ENCODE measurements around the gene MMP19. TPM values are rescaled to one million over a fixed set of nuclear protein-coding genes. Genes with fewer than 3 reads are reported as not detected.

Gene MMP19, protein sequence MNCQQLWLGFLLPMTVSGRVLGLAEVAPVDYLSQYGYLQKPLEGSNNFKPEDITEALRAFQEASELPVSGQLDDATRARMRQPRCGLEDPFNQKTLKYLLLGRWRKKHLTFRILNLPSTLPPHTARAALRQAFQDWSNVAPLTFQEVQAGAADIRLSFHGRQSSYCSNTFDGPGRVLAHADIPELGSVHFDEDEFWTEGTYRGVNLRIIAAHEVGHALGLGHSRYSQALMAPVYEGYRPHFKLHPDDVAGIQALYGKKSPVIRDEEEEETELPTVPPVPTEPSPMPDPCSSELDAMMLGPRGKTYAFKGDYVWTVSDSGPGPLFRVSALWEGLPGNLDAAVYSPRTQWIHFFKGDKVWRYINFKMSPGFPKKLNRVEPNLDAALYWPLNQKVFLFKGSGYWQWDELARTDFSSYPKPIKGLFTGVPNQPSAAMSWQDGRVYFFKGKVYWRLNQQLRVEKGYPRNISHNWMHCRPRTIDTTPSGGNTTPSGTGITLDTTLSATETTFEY
- 10 to 100 TPM; 13.7 to 24.7 (median 21.4) TPM for total RNA-seq (2021; fragmentation: NEBNext Ultra II Directional; extraction: Animal tissue kit (Norgen Biotek cat#: 25700))
- long read RNA-seq, transcript MMP19-201 (9 exons, 2,229 nt) = major isoform, 7 of 13 reads
- long read RNA-seq, partial matches to known transcripts = 3 of 13 reads
- long read RNA-seq, other reads (novel, unspliced or antisense) = 3 of 13 reads

DNA sequence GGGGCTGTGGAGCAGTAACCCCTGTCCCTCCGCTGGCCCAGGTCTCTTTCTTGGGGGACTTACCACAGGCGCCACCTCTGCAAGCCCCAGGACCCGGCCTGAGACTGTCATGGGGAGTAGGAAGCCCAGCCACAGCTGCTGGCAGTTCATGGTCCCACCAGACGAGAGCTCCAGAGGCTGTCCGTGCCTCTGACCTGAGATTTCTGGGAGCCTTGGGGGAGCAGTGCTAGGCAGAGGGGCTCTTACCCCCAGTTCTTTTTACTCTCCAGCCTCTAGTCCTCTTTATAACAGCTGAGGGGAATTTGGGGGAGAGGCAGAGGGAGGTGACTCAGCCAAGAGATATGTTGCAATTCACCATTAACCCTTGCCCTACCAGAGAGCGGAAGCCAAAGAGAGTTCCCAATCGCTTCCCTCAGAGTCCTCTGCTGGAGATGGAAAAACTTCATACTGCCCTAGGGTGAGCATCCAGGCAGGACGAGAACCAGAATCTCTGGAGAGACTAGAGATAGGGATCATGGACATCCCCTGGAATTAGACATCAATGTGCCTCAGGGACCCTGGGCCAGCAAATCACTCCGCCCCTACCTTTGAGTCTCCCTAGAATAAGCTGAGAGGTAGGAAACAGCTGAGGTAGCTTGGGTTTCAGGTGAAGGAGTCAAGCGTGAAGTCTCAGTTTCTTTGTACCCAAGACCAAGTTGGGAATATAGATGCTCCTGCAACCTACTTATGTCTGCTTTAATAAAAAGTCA is at the start of gene MMP19:
Gene MMP19 (minus strand): TSS at position 256 of the 749 bp plus-strand sequence. CDS start 106 bp downstream, at position 150.
- peak within 1 kb of the TSS; percentile 98 for H3K4me3 Mint-ChIP-seq
- H3K4me1 Mint-ChIP-seq (ENCODE audit: low read depth) = peaks cover 57% of the 10 kb centered on the region

DNA sequence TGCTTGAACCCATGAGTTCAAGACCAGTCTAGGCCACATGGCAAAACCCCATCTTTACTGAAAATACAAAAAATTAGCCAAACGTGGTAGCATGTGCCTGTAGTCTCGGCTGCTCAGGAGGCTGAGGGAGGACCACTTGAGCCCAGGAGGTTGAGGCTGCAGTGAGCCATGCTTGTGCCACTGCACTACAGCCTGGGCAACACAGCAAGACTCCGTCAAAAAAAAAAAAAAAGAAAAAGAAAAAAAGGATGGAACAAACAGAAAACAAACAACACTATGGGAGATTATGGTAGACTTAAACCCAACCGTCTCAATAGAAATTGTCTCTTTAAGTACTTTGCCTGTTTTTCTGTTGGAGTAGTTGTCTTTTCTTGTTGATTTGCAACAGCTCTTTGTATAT is 48.6 kb upstream of the MMP19 start:
- Mint-ChIP-seq H3K9me3 (no peaks in the 10 kb centered on the region), H3K27ac (no peak overlapping the region), H3K36me3 (ENCODE audit: low read depth) (peaks cover 13% of the 10 kb centered on the region), H3K4me3 (no peak overlapping the region), H3K27me3 (ENCODE audit: insufficient read depth) (no peaks in the 10 kb centered on the region; the same call in 1 of the 2 replicates), H3K4me1 (ENCODE audit: low read depth) (peaks cover 6% of the 10 kb centered on the region)
- no peak for DNase-seq
- TF ChIP-seq, protein P1, sequence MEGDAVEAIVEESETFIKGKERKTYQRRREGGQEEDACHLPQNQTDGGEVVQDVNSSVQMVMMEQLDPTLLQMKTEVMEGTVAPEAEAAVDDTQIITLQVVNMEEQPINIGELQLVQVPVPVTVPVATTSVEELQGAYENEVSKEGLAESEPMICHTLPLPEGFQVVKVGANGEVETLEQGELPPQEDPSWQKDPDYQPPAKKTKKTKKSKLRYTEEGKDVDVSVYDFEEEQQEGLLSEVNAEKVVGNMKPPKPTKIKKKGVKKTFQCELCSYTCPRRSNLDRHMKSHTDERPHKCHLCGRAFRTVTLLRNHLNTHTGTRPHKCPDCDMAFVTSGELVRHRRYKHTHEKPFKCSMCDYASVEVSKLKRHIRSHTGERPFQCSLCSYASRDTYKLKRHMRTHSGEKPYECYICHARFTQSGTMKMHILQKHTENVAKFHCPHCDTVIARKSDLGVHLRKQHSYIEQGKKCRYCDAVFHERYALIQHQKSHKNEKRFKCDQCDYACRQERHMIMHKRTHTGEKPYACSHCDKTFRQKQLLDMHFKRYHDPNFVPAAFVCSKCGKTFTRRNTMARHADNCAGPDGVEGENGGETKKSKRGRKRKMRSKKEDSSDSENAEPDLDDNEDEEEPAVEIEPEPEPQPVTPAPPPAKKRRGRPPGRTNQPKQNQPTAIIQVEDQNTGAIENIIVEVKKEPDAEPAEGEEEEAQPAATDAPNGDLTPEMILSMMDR (IDR thresholded peaks at IDR 0.05) = no peak

More for the DNA sequence above, at the start of gene MMP19:
- no peaks in the 10 kb centered on the region; the same call in 1 of the 2 replicates for H3K27me3 Mint-ChIP-seq (ENCODE audit: insufficient read depth)
- no peaks in the 10 kb centered on the region for H3K9me3 Mint-ChIP-seq
- peak; percentile 54 for DNase-seq
- H3K27ac Mint-ChIP-seq = peak within 1 kb of the TSS; percentile 90
- TF ChIP-seq, protein P1 (IDR thresholded peaks at IDR 0.05) = no peak; the same call in 1 of the 2 replicates
- peaks cover 22% of the 10 kb centered on the region; the same call in 1 of the 2 replicates for H3K36me3 Mint-ChIP-seq (ENCODE audit: low read depth)

DNA sequence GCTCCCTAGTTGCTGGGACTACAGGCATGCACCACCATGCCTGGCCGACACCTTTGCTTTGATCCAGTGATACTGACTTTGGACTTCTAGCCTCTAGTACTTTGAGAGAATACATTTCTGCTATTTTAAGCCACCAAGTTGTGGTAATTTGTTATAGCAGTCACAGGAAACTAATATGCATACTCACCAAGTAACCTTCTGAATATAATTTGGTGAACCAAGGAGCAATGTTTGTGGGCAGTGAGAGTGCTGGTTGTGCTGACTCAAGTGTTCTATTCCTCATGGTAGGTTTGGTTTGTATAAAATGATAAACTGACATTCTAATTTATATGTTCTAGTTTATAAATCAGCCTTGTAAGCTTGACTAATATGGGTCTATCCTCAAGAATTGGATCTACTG is 42.4 kb upstream of the MMP19 start:
- DNase-seq = no peak
- H3K9me3 Mint-ChIP-seq = no peaks in the 10 kb centered on the region
- H3K27me3 Mint-ChIP-seq (ENCODE audit: insufficient read depth) = peaks cover 6% of the 10 kb centered on the region
- H3K4me3 Mint-ChIP-seq = no peak overlapping the region
- peaks cover 14% of the 10 kb centered on the region for H3K4me1 Mint-ChIP-seq (ENCODE audit: low read depth)
- H3K27ac Mint-ChIP-seq = no peak overlapping the region
- H3K36me3 Mint-ChIP-seq (ENCODE audit: low read depth) = peaks cover 4% of the 10 kb centered on the region; the same call in 1 of the 2 replicates
- TF ChIP-seq, protein P1 (IDR thresholded peaks at IDR 0.05) = no peak

DNA sequence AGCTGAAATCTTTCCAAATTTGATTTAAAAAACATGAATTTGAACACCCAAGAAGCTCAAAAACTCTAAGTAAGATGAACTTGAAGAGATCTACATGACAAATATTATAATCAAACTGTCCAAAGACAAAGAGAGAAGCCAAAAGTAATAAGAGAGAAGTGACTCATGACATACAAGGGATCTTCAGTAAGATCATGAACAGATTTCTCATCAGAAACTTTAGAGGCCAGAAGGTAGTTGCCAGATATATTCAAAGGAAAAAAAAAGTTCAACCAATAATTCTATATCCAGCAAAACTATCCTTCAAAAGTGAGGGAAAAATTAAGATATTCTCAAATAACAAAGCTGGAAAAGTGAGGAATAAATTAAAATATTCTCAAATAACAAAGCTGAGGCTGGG is 35.1 kb upstream of the MMP19 start:
- DNase-seq = no peak
- no peaks in the 10 kb centered on the region for H3K27me3 Mint-ChIP-seq (ENCODE audit: insufficient read depth)
- H3K36me3 Mint-ChIP-seq (ENCODE audit: low read depth) = peaks cover 14% of the 10 kb centered on the region
- TF ChIP-seq, protein P1 (IDR thresholded peaks at IDR 0.05) = no peak
- H3K4me1 Mint-ChIP-seq (ENCODE audit: low read depth) = peaks cover 8% of the 10 kb centered on the region
- H3K9me3 Mint-ChIP-seq = peaks cover 16% of the 10 kb centered on the region
- H3K27ac Mint-ChIP-seq = no peak overlapping the region
- no peak overlapping the region for H3K4me3 Mint-ChIP-seq

DNA sequence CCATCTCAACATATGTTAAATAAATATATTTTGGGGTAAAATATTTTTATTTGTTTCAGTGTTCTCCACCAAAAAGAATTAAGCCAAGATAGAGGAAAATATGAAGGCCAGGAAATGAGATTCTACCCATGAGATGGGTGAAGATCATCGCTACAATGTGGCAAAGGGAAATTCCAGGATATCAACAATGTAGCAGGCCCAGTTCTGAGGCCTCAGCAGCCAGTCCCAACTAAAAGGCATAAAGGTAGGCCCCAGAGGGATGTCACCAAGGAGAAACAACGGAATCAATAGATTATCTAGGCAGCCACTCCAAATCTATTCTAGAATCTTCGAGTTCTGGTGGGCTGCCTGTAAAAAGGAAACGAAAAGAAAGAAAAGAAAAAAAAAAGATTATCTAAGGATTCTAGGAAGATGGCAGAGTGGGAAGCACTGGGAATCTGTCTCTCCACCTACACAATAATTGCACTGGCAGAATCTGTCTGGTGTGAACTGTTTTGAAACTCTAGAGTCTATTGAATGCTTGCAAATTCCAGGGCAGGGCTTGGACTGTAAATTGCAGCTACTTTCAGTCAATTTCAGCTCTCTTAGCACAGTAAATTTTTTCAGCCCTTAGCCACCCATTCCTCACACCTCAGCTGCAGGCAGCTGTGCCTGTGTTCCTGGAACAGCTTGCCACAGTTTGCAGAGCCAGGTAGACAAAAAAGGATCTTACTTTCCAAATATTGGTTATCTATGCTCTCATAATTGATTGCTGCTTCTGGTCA is 33.1 kb upstream of the MMP19 start:
- Mint-ChIP-seq H3K27me3 (ENCODE audit: insufficient read depth) (no peaks in the 10 kb centered on the region), H3K36me3 (ENCODE audit: low read depth) (peaks cover 14% of the 10 kb centered on the region), H3K4me1 (ENCODE audit: low read depth) (peaks cover 3% of the 10 kb centered on the region), H3K27ac (no peak overlapping the region), H3K4me3 (no peak overlapping the region), H3K9me3 (peaks cover 16% of the 10 kb centered on the region)
- TF ChIP-seq, protein P1 (IDR thresholded peaks at IDR 0.05) = no peak
- DNase-seq = no peak

All from HFFc6 (cell line).